Activated naive CD8-positive, alpha-beta T cell treated with anti-CD3 and anti-CD28 coated beads for 36 hours (primary cell): ENCODE measurements around the gene PIAS4. TPM values are rescaled to one million over a fixed set of nuclear protein-coding genes. Genes with fewer than 3 reads are reported as not detected.

Experiments
- DNase-seq: peaks from one replicate; pipeline ENCODE4 v3.0.0; 2021
- H3K27ac Mint-ChIP-seq: one replicate; pipeline ENCODE4 v1.8.0; 2022; ENCODE audit warnings: mild to moderate bottlenecking, moderate library complexity, mixed read lengths
- H3K27me3 Mint-ChIP-seq: one replicate; pipeline ENCODE4 v1.8.0; 2022; ENCODE audit warnings: mild to moderate bottlenecking, mixed read lengths
- H3K36me3 Mint-ChIP-seq: one replicate; pipeline ENCODE4 v1.8.0; 2021; ENCODE audit warnings: mild to moderate bottlenecking, mixed read lengths
- H3K4me1 Mint-ChIP-seq: one replicate; pipeline ENCODE4 v1.8.0; 2021; ENCODE audit warnings: mixed read lengths
- H3K4me3 Mint-ChIP-seq: one replicate; pipeline ENCODE4 v1.8.0; 2022; ENCODE audit warnings: mild to moderate bottlenecking, moderate library complexity, mixed read lengths
- H3K9me3 Mint-ChIP-seq: one replicate; pipeline ENCODE4 v1.8.0; 2022; ENCODE audit warnings: mixed read lengths
- total RNA-seq, 2 experiments: library from RNA; stranded (reverse); gene quantifications; one replicate each; pipeline ENCODE4 v1.2.3, GENCODE V29; 2021

Gene PIAS4
- total RNA-seq, 2 experiments from 2014 or later, result 24.0 to 26.3 TPM

- Mint-ChIP-seq H3K27ac (peak overlapping the region; percentile 67), H3K4me1 (peaks cover 23% of the 10 kb centered on the region), H3K36me3 (peaks cover 34% of the 10 kb centered on the region), H3K4me3 (no peak overlapping the region), H3K27me3 (no peaks in the 10 kb centered on the region), H3K9me3 (no peaks in the 10 kb centered on the region)
- no peak for DNase-seq
Observed at GRCh38 chr19:4051175-4052101, 43.9 kb downstream of the PIAS4 start.

- peaks cover 37% of the 10 kb centered on the region for H3K36me3 Mint-ChIP-seq
- H3K4me3 Mint-ChIP-seq, result peak overlapping the region; percentile 10
- no peaks in the 10 kb centered on the region for H3K27me3 Mint-ChIP-seq
- DNase-seq, result no peak
- no peaks in the 10 kb centered on the region for H3K9me3 Mint-ChIP-seq
- peaks cover 21% of the 10 kb centered on the region for H3K4me1 Mint-ChIP-seq
- peak overlapping the region; percentile 52 for H3K27ac Mint-ChIP-seq
Observed at GRCh38 chr19:4052114-4052992, 44.8 kb downstream of the PIAS4 start.

GRCh38 chr19:4052993-4053422, 45.5 kb downstream of the PIAS4 start:
- peaks cover 41% of the 10 kb centered on the region for H3K36me3 Mint-ChIP-seq

GRCh38 chr19:4053423-4054324, 46.1 kb downstream of the PIAS4 start:
- no peak for DNase-seq
- Mint-ChIP-seq H3K27me3 (no peaks in the 10 kb centered on the region), H3K36me3 (peaks cover 41% of the 10 kb centered on the region), H3K4me3 (no peak overlapping the region), H3K27ac (no peak overlapping the region), H3K4me1 (peaks cover 27% of the 10 kb centered on the region), H3K9me3 (peaks cover 2% of the 10 kb centered on the region)

More at GRCh38 chr19:4052993-4053422, 45.5 kb downstream of the PIAS4 start:
- H3K9me3 Mint-ChIP-seq, result peaks cover 2% of the 10 kb centered on the region
- H3K27ac Mint-ChIP-seq, result peak overlapping the region; percentile 52
- H3K4me1 Mint-ChIP-seq, result peaks cover 25% of the 10 kb centered on the region
- peak overlapping the region; percentile 10 for H3K4me3 Mint-ChIP-seq
- H3K27me3 Mint-ChIP-seq, result no peaks in the 10 kb centered on the region
- DNase-seq, result no peak

- no peak overlapping the region for H3K27ac Mint-ChIP-seq
- no peak overlapping the region for H3K4me3 Mint-ChIP-seq
- peaks cover 2% of the 10 kb centered on the region for H3K9me3 Mint-ChIP-seq
- peaks cover 40% of the 10 kb centered on the region for H3K36me3 Mint-ChIP-seq
- no peaks in the 10 kb centered on the region for H3K27me3 Mint-ChIP-seq
- DNase-seq, result no peak
- peaks cover 31% of the 10 kb centered on the region for H3K4me1 Mint-ChIP-seq
Observed at GRCh38 chr19:4054441-4055208, 47.1 kb downstream of the PIAS4 start.

GRCh38 chr19:4055209-4055552, 47.6 kb downstream of the PIAS4 start:
- H3K9me3 Mint-ChIP-seq, result peaks cover 2% of the 10 kb centered on the region
- no peak overlapping the region for H3K27ac Mint-ChIP-seq
- no peak overlapping the region for H3K4me3 Mint-ChIP-seq
- no peaks in the 10 kb centered on the region for H3K27me3 Mint-ChIP-seq
- peaks cover 31% of the 10 kb centered on the region for H3K4me1 Mint-ChIP-seq
- no peak for DNase-seq
- peaks cover 37% of the 10 kb centered on the region for H3K36me3 Mint-ChIP-seq

GRCh38 chr19:4057931-4058692, 50.6 kb downstream of the PIAS4 start:
- H3K36me3 Mint-ChIP-seq, result peaks cover 23% of the 10 kb centered on the region
- H3K4me3 Mint-ChIP-seq, result no peak overlapping the region
- peaks cover 32% of the 10 kb centered on the region for H3K4me1 Mint-ChIP-seq
- DNase-seq, result peak; percentile 61
- peak overlapping the region; percentile 64 for H3K27ac Mint-ChIP-seq
- no peaks in the 10 kb centered on the region for H3K27me3 Mint-ChIP-seq
- H3K9me3 Mint-ChIP-seq, result peaks cover 2% of the 10 kb centered on the region

GRCh38 chr19:4058693-4059452, 51.3 kb downstream of the PIAS4 start:
- Mint-ChIP-seq H3K4me3 (no peak overlapping the region), H3K27ac (peak overlapping the region; percentile 65), H3K9me3 (peaks cover 2% of the 10 kb centered on the region), H3K4me1 (peaks cover 28% of the 10 kb centered on the region), H3K36me3 (peaks cover 20% of the 10 kb centered on the region), H3K27me3 (no peaks in the 10 kb centered on the region)
- DNase-seq, result no peak

- no peak overlapping the region for H3K4me3 Mint-ChIP-seq
- DNase-seq, result no peak
- H3K27ac Mint-ChIP-seq, result peak overlapping the region; percentile 65
- H3K36me3 Mint-ChIP-seq, result peaks cover 24% of the 10 kb centered on the region
- no peaks in the 10 kb centered on the region for H3K27me3 Mint-ChIP-seq
- H3K9me3 Mint-ChIP-seq, result peaks cover 2% of the 10 kb centered on the region
- H3K4me1 Mint-ChIP-seq, result peaks cover 28% of the 10 kb centered on the region
Observed at GRCh38 chr19:4059453-4059871, 51.9 kb downstream of the PIAS4 start.

- Mint-ChIP-seq H3K4me1 (peaks cover 28% of the 10 kb centered on the region), H3K4me3 (peak overlapping the region; percentile 22), H3K27ac (peak overlapping the region; percentile 82), H3K36me3 (peaks cover 23% of the 10 kb centered on the region), H3K9me3 (peaks cover 2% of the 10 kb centered on the region), H3K27me3 (no peaks in the 10 kb centered on the region)
- DNase-seq, result peak; percentile 62
Observed at GRCh38 chr19:4059891-4060620, 52.5 kb downstream of the PIAS4 start.

- Mint-ChIP-seq H3K4me1 (peaks cover 28% of the 10 kb centered on the region), H3K27ac (peak overlapping the region; percentile 82), H3K9me3 (peaks cover 2% of the 10 kb centered on the region), H3K4me3 (peak overlapping the region; percentile 29), H3K36me3 (peaks cover 17% of the 10 kb centered on the region), H3K27me3 (no peaks in the 10 kb centered on the region)
- no peak for DNase-seq
Observed at GRCh38 chr19:4060621-4061177, 53.2 kb downstream of the PIAS4 start.

GRCh38 chr19:4061178-4061682, 53.7 kb downstream of the PIAS4 start:
- Mint-ChIP-seq H3K27ac (peak overlapping the region; percentile 48), H3K9me3 (peaks cover 2% of the 10 kb centered on the region), H3K36me3 (peaks cover 17% of the 10 kb centered on the region), H3K4me1 (peaks cover 26% of the 10 kb centered on the region), H3K4me3 (peak overlapping the region; percentile 29), H3K27me3 (no peaks in the 10 kb centered on the region)
- no peak for DNase-seq
